Dedifferentiated amniotic fluid mesenchymal stem cell (primary cell): ENCODE data around the gene MTFR1L.

Experiments
- DNase-seq: peaks from one replicate; pipeline ENCODE4 v3.0.0-alpha.2; 2016; ENCODE audit errors: extremely low spot score

Gene MTFR1L

DNA sequence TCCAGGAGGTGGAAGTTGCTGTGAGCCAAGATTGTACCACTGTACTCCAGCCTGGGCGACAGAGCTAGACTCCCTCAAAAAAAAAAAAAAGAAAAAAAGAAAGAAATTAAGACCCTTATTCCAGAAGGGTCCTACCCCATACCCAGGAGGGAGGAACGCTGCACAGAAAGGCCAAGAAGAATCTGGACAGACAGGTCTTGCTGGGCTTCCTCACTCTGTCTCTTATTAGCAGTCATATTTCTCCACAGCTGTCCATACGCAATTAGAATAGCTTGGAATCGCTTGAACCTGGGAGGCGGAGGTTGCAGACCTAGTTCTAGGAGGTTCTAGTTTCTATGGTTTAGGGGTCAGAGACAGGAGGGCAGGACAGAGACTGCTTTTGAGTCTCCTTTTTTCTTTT, 58.9 kb downstream of the MTFR1L start:
- no peak for DNase-seq

- DNase-seq = no peak
Observed at GRCh38 chr1:25879675-25880074, 59.9 kb downstream of the MTFR1L start.

- DNase-seq = no peak
Observed at GRCh38 chr1:25880518-25880917, 60.8 kb downstream of the MTFR1L start.

GRCh38 chr1:25881266-25881665, 61.5 kb downstream of the MTFR1L start:
- DNase-seq = no peak
